PC-3 (cell line): ENCODE data around the gene STIM1.
"Not testable (repeated sequence)": the region's sequence is repeated elsewhere in the genome, so short reads cannot be mapped to it uniquely, and the experiment has no call there.

Experiments used
- EZH2 ChIP-seq: fragments of 300-600 bp; sonication (generic); IDR thresholded peaks from one replicate; pipeline ENCODE4 v1.6.1; 2017; ENCODE audit warnings: antibody characterized with exemption, mild to moderate bottlenecking, low read length; ENCODE audit not compliant: unreplicated experiment
- EZH2phosphoT487 ChIP-seq: fragments of 300-600 bp; sonication (generic); IDR thresholded peaks from 2 replicates; pipeline ENCODE4 v1.6.1; 2018; ENCODE audit warnings: mild to moderate bottlenecking, antibody characterized with exemption, low read length, borderline replicate concordance
- TF ChIP-seq, protein P1 (sequence below): fragments of 300-600 bp; sonication (generic); conservative IDR thresholded peaks from 2 replicates; pipeline ENCODE4 v1.5.1; 2017; ENCODE audit warnings: antibody characterized with exemption, low read depth, mild to moderate bottlenecking, low read length

DNA sequence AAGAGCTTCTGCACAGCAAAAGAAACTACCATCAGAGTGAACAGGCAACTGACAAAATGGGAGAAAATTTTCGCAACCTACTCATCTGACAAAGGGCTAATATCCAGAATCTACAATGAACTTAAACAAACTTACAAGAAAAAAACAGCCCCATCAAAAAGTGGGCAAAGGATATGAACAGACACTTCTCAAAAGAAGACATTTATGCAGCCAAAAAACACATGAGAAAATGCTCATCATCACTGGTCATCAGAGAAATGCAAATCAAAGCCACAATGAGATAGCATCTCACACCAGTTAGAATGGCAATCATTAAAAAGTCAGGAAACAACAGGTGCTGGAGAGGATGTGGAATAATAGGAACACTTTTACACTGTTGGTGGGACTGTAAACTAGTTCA lies 149.3 kb downstream of the STIM1 start:
- TF ChIP-seq EZH2phosphoT487, EZH2: not testable (repeated sequence)
- TF ChIP-seq, protein P1, sequence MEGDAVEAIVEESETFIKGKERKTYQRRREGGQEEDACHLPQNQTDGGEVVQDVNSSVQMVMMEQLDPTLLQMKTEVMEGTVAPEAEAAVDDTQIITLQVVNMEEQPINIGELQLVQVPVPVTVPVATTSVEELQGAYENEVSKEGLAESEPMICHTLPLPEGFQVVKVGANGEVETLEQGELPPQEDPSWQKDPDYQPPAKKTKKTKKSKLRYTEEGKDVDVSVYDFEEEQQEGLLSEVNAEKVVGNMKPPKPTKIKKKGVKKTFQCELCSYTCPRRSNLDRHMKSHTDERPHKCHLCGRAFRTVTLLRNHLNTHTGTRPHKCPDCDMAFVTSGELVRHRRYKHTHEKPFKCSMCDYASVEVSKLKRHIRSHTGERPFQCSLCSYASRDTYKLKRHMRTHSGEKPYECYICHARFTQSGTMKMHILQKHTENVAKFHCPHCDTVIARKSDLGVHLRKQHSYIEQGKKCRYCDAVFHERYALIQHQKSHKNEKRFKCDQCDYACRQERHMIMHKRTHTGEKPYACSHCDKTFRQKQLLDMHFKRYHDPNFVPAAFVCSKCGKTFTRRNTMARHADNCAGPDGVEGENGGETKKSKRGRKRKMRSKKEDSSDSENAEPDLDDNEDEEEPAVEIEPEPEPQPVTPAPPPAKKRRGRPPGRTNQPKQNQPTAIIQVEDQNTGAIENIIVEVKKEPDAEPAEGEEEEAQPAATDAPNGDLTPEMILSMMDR: not testable (repeated sequence)
